Mammary epithelial cell (primary cell): ENCODE results near the gene PTTG1IP.

Source experiments
- EZH2 ChIP-seq: IDR thresholded peaks from 2 replicates; pipeline ENCODE4 v1.6.1; 2012; ENCODE audit warnings: low read length, inconsistent platforms, borderline replicate concordance
- TF ChIP-seq, protein P1 (sequence below), 2 donors: IDR thresholded peaks in 1 of 2; conservative IDR thresholded peaks in 1 of 2; 2 replicates each; pipeline ENCODE4 v1.5.1; 2011 to 2012; ENCODE audit warnings: inconsistent platforms in 2 of 2, low read length in 2 of 2, mild to moderate bottlenecking in 2 of 2, control low read depth in 1 of 2, low read depth in 1 of 2; ENCODE audit not compliant: insufficient read depth in 1 of 2; ENCODE audit errors: extremely low read depth in 1 of 2

DNA sequence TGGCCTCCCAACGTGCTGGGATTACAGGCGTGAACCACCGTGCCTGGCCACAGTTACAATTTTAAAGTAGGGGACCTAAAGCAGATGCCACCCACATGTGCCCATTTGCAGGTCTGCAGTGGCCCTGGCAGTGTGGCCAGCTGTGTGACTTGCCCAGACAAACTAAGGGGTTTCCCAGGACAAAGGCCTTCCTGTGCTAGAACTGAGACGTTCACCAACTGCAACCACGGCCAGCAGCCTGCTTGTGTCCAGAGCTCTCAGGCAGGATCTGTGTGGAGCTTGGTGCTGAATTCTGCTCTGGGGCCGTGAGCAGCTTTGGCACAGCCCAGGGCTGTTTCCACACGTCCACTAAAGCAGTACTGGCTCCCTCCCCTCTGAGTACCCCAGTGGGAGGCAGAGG, 10.6 kb upstream of the PTTG1IP start:
- TF ChIP-seq, protein P1, sequence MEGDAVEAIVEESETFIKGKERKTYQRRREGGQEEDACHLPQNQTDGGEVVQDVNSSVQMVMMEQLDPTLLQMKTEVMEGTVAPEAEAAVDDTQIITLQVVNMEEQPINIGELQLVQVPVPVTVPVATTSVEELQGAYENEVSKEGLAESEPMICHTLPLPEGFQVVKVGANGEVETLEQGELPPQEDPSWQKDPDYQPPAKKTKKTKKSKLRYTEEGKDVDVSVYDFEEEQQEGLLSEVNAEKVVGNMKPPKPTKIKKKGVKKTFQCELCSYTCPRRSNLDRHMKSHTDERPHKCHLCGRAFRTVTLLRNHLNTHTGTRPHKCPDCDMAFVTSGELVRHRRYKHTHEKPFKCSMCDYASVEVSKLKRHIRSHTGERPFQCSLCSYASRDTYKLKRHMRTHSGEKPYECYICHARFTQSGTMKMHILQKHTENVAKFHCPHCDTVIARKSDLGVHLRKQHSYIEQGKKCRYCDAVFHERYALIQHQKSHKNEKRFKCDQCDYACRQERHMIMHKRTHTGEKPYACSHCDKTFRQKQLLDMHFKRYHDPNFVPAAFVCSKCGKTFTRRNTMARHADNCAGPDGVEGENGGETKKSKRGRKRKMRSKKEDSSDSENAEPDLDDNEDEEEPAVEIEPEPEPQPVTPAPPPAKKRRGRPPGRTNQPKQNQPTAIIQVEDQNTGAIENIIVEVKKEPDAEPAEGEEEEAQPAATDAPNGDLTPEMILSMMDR (conservative IDR thresholded peaks at IDR 0.05 in 1 of 2, IDR thresholded peaks at IDR 0.05 in 1 of 2; ENCODE audit: extremely low read depth in 1 of 2, insufficient read depth in 1 of 2, low read depth in 1 of 2, low read length in 2 of 2): no peak
- no peak for TF ChIP-seq EZH2
